ENCODE results near the gene BCL2. TPM values are rescaled to one million over a fixed set of nuclear protein-coding genes. Genes with fewer than 3 reads are reported as not detected.

Gene BCL2
- total and polyA plus RNA-seq, 5 donors: 2.7 to 7.7 (median 4.0) TPM

DNA sequence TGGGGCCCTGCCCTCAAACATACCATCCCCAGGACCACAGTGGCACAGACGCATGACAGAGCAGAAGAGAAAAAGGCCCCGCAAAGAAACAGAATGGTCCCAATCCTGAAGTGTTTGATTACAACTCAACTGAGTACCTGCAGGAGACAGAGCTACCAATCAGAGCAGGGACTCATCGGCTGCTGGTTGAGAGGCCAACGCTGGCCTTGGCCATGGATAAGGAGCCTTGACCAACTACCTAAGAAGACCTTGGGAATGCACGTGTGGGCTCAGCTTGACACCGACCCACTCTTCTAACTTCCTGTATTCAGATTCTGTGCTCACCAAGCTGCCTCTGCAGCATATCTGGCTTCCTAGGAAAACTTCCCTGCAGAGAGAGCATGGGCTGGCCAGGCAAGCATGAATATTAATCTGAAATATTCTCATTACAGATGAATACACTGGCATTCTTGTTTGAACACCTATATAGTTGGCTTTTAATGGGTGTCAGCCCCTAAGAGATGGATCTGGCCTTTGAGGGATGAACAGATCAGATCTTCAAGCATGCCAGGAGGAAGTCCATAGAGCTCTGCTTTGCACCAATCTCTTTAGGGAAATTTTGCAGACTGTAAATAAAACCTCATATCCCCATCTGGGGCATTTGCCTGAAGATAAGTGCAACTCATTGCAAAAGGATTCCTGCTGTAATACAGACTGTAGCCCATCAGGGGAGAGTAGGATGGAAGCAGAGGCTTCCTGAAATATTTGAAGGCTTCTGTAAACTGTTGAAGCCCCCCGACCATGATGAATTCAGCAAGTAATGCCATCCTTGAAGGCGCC, 135.4 kb downstream of the BCL2 start:
- H3K27ac ChIP-seq (ENCODE audit: low read length): no peak overlapping the region
- WGBS: 90% methylated on average over 8 of the region's 8 CpGs

DNA sequence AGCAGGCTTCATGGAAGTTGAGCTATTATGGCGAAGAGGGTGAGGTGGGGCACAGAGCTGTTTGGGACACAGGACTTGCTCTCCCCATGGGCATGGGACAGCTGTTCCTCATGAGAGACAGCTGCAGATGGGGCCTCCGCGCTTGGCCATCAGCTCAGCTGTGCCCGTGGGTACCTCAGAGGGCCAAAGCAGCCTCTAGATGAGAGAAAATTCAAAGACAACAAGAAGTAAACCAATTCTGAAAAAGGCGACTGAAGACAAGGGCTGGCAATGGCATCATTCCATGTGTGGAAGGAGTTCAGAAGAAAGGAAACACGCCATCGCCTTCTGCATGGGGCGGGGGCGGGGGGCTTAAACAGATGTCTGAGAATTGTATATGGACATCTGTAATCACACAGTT, 136.2 kb downstream of the BCL2 start:
- no peak overlapping the region for H3K27ac ChIP-seq (ENCODE audit: low read length)
- no peak for DNase-seq
- peaks cover 18% of the 10 kb centered on the region for H3K4me1 ChIP-seq (ENCODE audit: control insufficient read depth, insufficient read depth, low read length)
- intact Hi-C loops (cut with DNase I): no loop called here
- WGBS: 93% methylated on average over 9 of the region's 9 CpGs
- no peak for ATAC-seq
- no peaks in the 10 kb centered on the region for H3K27me3 ChIP-seq (ENCODE audit: control insufficient read depth, insufficient read depth)
- H3K4me3 ChIP-seq (ENCODE audit: low read length): no peak overlapping the region
- no peaks in the 10 kb centered on the region for H3K9me3 ChIP-seq (ENCODE audit: control insufficient read depth, low read length)

More for the DNA sequence above, 135.4 kb downstream of the BCL2 start:
- no peak overlapping the region for H3K4me3 ChIP-seq (ENCODE audit: low read length)
- DNase-seq (no peak), ATAC-seq (no peak)
- intact Hi-C loops (cut with DNase I): no loop called here
- peaks cover 15% of the 10 kb centered on the region for H3K4me1 ChIP-seq (ENCODE audit: control insufficient read depth, insufficient read depth, low read length)
- H3K27me3 ChIP-seq (ENCODE audit: control insufficient read depth, insufficient read depth): no peaks in the 10 kb centered on the region
- no peaks in the 10 kb centered on the region for H3K9me3 ChIP-seq (ENCODE audit: control insufficient read depth, low read length)

GRCh38 chr18:63182861-63183260, 136.7 kb downstream of the BCL2 start:
- DNase-seq (no peak), ATAC-seq (no peak)
- no peaks in the 10 kb centered on the region for H3K27me3 ChIP-seq (ENCODE audit: control insufficient read depth, insufficient read depth)
- intact Hi-C loops (cut with DNase I): no loop called here
- 70% methylated on average over 5 of the region's 5 CpGs for WGBS
- H3K9me3 ChIP-seq (ENCODE audit: control insufficient read depth, low read length): no peaks in the 10 kb centered on the region
- peaks cover 18% of the 10 kb centered on the region for H3K4me1 ChIP-seq (ENCODE audit: control insufficient read depth, insufficient read depth, low read length)
- H3K27ac ChIP-seq (ENCODE audit: low read length): no peak overlapping the region
- H3K4me3 ChIP-seq (ENCODE audit: low read length): no peak overlapping the region

- Histone ChIP-seq H3K9me3 (ENCODE audit: control insufficient read depth, low read length) (no peaks in the 10 kb centered on the region), H3K27me3 (ENCODE audit: control insufficient read depth, insufficient read depth) (no peaks in the 10 kb centered on the region), H3K4me1 (ENCODE audit: control insufficient read depth, insufficient read depth, low read length) (peaks cover 18% of the 10 kb centered on the region), H3K4me3 (ENCODE audit: low read length) (no peak overlapping the region), H3K27ac (ENCODE audit: low read length) (no peak overlapping the region)
- no peak for ATAC-seq
- no peak for DNase-seq
- 71% methylated on average over 5 of the region's 5 CpGs for WGBS
- intact Hi-C loops (cut with DNase I): no loop called here
These were observed 137.2 kb downstream of the BCL2 start for GRCh38 chr18:63182310-63182772.

DNA sequence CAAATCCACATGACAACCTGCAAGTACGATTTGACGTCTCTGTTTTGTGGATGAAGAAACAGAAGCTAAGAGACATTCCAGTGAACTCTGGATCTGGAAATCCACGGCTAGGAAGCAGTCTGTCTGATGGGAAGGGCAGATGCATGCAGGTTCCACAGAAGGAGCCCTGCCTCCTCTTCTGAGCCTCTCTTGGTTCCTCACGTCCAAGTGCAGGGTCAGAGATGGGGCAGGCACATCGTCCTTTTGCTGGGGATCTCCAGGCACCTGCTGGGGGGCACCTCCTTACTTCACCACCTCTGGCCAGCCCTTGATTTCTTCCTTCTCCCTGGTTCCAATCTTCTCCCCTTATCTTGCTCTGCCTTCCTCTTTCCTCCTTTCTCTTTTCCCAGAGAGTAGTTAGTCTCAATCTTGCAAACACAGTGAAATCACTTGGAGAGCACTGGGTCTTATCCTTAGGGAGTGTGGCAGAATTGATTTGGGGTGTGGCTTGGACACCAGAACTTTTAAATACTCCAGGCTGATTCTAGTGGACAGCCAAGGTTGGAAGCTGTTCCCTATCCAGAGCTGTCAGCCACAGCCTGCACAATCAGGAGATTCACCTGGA, 137.8 kb downstream of the BCL2 start:
- ATAC-seq: no peak
- 51% methylated on average over 5 of the region's 5 CpGs for WGBS

DNA sequence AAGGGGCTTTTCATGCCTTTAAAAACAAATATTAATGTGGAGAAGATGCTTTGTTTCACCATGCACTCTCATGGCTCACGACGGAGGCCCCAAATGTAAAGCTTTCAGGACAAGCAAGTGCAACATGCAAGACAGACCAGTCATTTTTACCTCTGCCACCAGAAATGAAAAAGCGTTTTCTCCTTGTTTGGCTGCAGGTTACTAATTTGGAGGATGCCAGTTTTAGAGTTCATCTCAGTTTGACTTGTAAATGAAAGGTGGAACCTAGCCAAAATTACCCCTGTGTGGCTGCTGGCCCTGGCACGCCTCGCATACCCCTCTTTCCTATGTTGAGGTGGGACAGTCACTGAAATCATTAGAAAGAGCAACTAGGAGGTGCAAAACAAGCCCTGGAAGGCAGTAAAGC, 138.6 kb downstream of the BCL2 start:
- peaks cover 18% of the 10 kb centered on the region for H3K4me1 ChIP-seq (ENCODE audit: control insufficient read depth, insufficient read depth, low read length)
- H3K27ac ChIP-seq (ENCODE audit: low read length): no peak overlapping the region
- 93% methylated on average over 5 of the region's 5 CpGs for WGBS
- H3K27me3 ChIP-seq (ENCODE audit: control insufficient read depth, insufficient read depth): no peaks in the 10 kb centered on the region
- no peak overlapping the region for H3K4me3 ChIP-seq (ENCODE audit: low read length)
- no peaks in the 10 kb centered on the region for H3K9me3 ChIP-seq (ENCODE audit: control insufficient read depth, low read length)
- ATAC-seq (no peak), DNase-seq (no peak)
- intact Hi-C loops (cut with DNase I): no loop called here

More for the DNA sequence above, 137.8 kb downstream of the BCL2 start:
- H3K4me3 ChIP-seq (ENCODE audit: low read length): no peak overlapping the region
- no peaks in the 10 kb centered on the region for H3K9me3 ChIP-seq (ENCODE audit: control insufficient read depth, low read length)
- intact Hi-C loops (cut with DNase I): no loop called here
- DNase-seq: no peak
- H3K27me3 ChIP-seq (ENCODE audit: control insufficient read depth, insufficient read depth): no peaks in the 10 kb centered on the region
- H3K27ac ChIP-seq (ENCODE audit: low read length): no peak overlapping the region
- H3K4me1 ChIP-seq (ENCODE audit: control insufficient read depth, insufficient read depth, low read length): peaks cover 18% of the 10 kb centered on the region

- ATAC-seq: no peak
- WGBS: 79% methylated on average over 11 of the region's 11 CpGs
- DNase-seq: no peak
- Histone ChIP-seq H3K27me3 (ENCODE audit: control insufficient read depth, insufficient read depth) (no peaks in the 10 kb centered on the region), H3K4me3 (ENCODE audit: low read length) (no peak overlapping the region), H3K4me1 (ENCODE audit: control insufficient read depth, insufficient read depth, low read length) (peaks cover 18% of the 10 kb centered on the region), H3K9me3 (ENCODE audit: control insufficient read depth, low read length) (no peaks in the 10 kb centered on the region), H3K27ac (ENCODE audit: low read length) (no peak overlapping the region)
- intact Hi-C loops (cut with DNase I): no loop called here
These were observed 139.2 kb downstream of the BCL2 start for GRCh38 chr18:63180321-63180720.

GRCh38 chr18:63179422-63179821, 140.1 kb downstream of the BCL2 start:
- DNase-seq: no peak
- WGBS: 97% methylated on average over 9 of the region's 9 CpGs
- Histone ChIP-seq H3K27ac (ENCODE audit: low read length) (no peak overlapping the region), H3K4me3 (ENCODE audit: low read length) (no peak overlapping the region), H3K9me3 (ENCODE audit: control insufficient read depth, low read length) (no peaks in the 10 kb centered on the region), H3K4me1 (ENCODE audit: control insufficient read depth, insufficient read depth, low read length) (peaks cover 18% of the 10 kb centered on the region), H3K27me3 (ENCODE audit: control insufficient read depth, insufficient read depth) (no peaks in the 10 kb centered on the region)
- intact Hi-C loops (cut with DNase I): no loop called here
- no peak for ATAC-seq

DNA sequence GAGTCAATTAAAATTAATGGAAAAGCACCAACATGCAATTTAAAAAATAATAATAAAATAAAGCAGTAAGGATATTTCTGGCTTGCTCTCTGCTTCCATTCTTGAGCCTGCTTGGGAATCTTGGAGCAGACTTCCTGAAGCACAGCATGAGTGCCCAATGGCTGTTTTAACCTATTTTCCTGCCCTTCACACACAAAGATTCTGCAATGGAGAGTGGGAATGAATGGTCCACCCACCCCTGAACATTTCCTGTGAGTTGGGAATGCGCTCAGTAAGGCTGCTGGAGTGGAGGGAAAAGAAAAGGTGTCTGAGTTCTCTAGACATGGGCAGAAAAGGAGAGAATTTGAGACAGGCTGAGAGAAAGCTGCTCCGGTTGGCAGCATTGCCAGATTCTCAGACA, 140.6 kb downstream of the BCL2 start:
- Histone ChIP-seq H3K4me3 (ENCODE audit: low read length) (no peak overlapping the region), H3K9me3 (ENCODE audit: control insufficient read depth, low read length) (no peaks in the 10 kb centered on the region), H3K27me3 (ENCODE audit: control insufficient read depth, insufficient read depth) (no peaks in the 10 kb centered on the region), H3K27ac (ENCODE audit: low read length) (peak overlapping the region; percentile 61), H3K4me1 (ENCODE audit: control insufficient read depth, insufficient read depth, low read length) (peaks cover 15% of the 10 kb centered on the region)
- no peak for ATAC-seq
- DNase-seq: no peak
- 67% methylated on average over 2 of the region's 2 CpGs for WGBS
- intact Hi-C loops (cut with DNase I): no loop called here

GRCh38 chr18:63177919-63178821, 141.4 kb downstream of the BCL2 start:
- Histone ChIP-seq H3K4me1 (ENCODE audit: control insufficient read depth, insufficient read depth, low read length) (peaks cover 15% of the 10 kb centered on the region), H3K27me3 (ENCODE audit: control insufficient read depth, insufficient read depth) (no peaks in the 10 kb centered on the region), H3K4me3 (ENCODE audit: low read length) (no peak overlapping the region), H3K27ac (ENCODE audit: low read length) (no peak overlapping the region), H3K9me3 (ENCODE audit: control insufficient read depth, low read length) (no peaks in the 10 kb centered on the region)
- intact Hi-C loops (cut with DNase I): no loop called here
- DNase-seq: peak; percentile 85 to 93 (median 89)
- peak; percentile 76 to 79 for ATAC-seq
- WGBS: 62% methylated on average over 25 of the region's 25 CpGs

- DNase-seq (no peak), ATAC-seq (no peak)
- no peaks in the 10 kb centered on the region for H3K27me3 ChIP-seq (ENCODE audit: control insufficient read depth, insufficient read depth)
- intact Hi-C loops (cut with DNase I): no loop called here
- no peaks in the 10 kb centered on the region for H3K9me3 ChIP-seq (ENCODE audit: control insufficient read depth, low read length)
- H3K4me3 ChIP-seq (ENCODE audit: low read length): no peak overlapping the region
- 86% methylated on average over 6 of the region's 6 CpGs for WGBS
- H3K4me1 ChIP-seq (ENCODE audit: control insufficient read depth, insufficient read depth, low read length): peaks cover 13% of the 10 kb centered on the region
- no peak overlapping the region for H3K27ac ChIP-seq (ENCODE audit: low read length)
These were observed 142.3 kb downstream of the BCL2 start for GRCh38 chr18:63177259-63177658.

Data from right cardiac atrium (tissue), 5 donors.